Smooth muscle cell (in vitro differentiated cells): ENCODE data around the gene AHI1. TPM values are rescaled to one million over a fixed set of nuclear protein-coding genes. Genes with fewer than 3 reads are reported as not detected.

Source experiments
- DNase-seq: peaks from one replicate; lab custom pipeline; 2025; ENCODE audit not compliant: unreplicated experiment; lab: John Stamatoyannopoulos, UW
- H2AFZ ChIP-seq: fragments of 200-600 bp; sonication (generic); 2 replicates; pipeline ENCODE4 v1.6.0; 2016; ENCODE audit warnings: antibody characterized with exemption, low read depth, mild to moderate bottlenecking
- H3F3A ChIP-seq: fragments of 200-600 bp; sonication (generic); 2 replicates; pipeline ENCODE4 v1.6.0; 2017; ENCODE audit warnings: antibody characterized with exemption, low read depth
- H3K27ac ChIP-seq: fragments of 200-600 bp; sonication (generic); 2 replicates; pipeline ENCODE4 v1.5.1; 2016; ENCODE audit warnings: low read depth, mild to moderate bottlenecking
- H3K27me3 ChIP-seq: fragments of 200-600 bp; sonication (generic); 2 replicates; pipeline ENCODE4 v1.6.1; 2016; ENCODE audit warnings: low read depth, mild to moderate bottlenecking
- H3K36me3 ChIP-seq: fragments of 200-600 bp; sonication (generic); 2 replicates; pipeline ENCODE4 v1.5.1; 2016; ENCODE audit warnings: low read depth
- H3K4me1 ChIP-seq: fragments of 200-600 bp; sonication (generic); 2 replicates; pipeline ENCODE4 v1.5.1; 2016; ENCODE audit warnings: low read depth
- H3K4me2 ChIP-seq: fragments of 200-600 bp; sonication (generic); 2 replicates; pipeline ENCODE4 v1.6.0; 2016; ENCODE audit warnings: mild to moderate bottlenecking
- H3K4me3 ChIP-seq: fragments of 200-600 bp; sonication (generic); 2 replicates; pipeline ENCODE4 v1.5.1; 2016; ENCODE audit warnings: mild to moderate bottlenecking
- H3K79me2 ChIP-seq: fragments of 200-600 bp; sonication (generic); 2 replicates; pipeline ENCODE4 v1.6.0; 2016; ENCODE audit warnings: low read depth, mild to moderate bottlenecking
- H3K9ac ChIP-seq: fragments of 200-600 bp; sonication (generic); 2 replicates; pipeline ENCODE4 v1.6.0; 2016; ENCODE audit warnings: low read depth
- H3K9me3 ChIP-seq: fragments of 200-600 bp; sonication (generic); replicated peaks from 2 replicates; pipeline ENCODE4 v1.5.1; 2016; ENCODE audit warnings: low read depth
- H4K20me1 ChIP-seq: fragments of 200-600 bp; sonication (generic); 2 replicates; pipeline ENCODE4 v1.6.0; 2016; ENCODE audit warnings: low read depth
- CTCF ChIP-seq: fragments of 200-600 bp; sonication (generic); IDR thresholded peaks from 2 replicates; pipeline ENCODE4 v1.5.1; 2017; ENCODE audit warnings: borderline replicate concordance, mild to moderate bottlenecking, antibody characterized with exemption; ENCODE audit not compliant: insufficient read depth, poor library complexity, severe bottlenecking
- whole genome bisulfite sequencing: methylation state at CpG from one replicate; pipeline ENCODE4 v1.1.7; 2016; ENCODE audit warnings: low lambda C conversion rate; 5-methylcytosine and 5-hydroxymethylcytosine counted together
- polyA plus RNA-seq: library from polyadenylated mRNA; unstranded; fragments of >200 nt; fragmentation: Nextera tagmentation; extraction: Ambion mirVana; gene quantifications from 2 replicates; pipeline ENCODE4 v1.2.1, GENCODE V29; 2016
- total RNA-seq: library from RNA; depleted of rRNA; stranded (reverse); fragments of >200 nt; gene quantifications from 2 replicates; pipeline ENCODE4 v1.2.3, GENCODE V29; 2014

Gene AHI1
- total and polyA plus RNA-seq, 2 experiments from 2014 or later = 16.0 to 18.8 TPM

GRCh38 chr6:135328136-135328535 lies 169.4 kb downstream of the AHI1 start:
- no peak for DNase-seq
- Histone ChIP-seq H3K9ac (no peak overlapping the region), H3K27me3 (no peaks in the 10 kb centered on the region), H2AFZ (no peak overlapping the region), H3K79me2 (no peaks in the 10 kb centered on the region), H3K9me3 (no peaks in the 10 kb centered on the region), H3K4me1 (no peaks in the 10 kb centered on the region), H3K4me2 (no peak overlapping the region), H3F3A (no peaks in the 10 kb centered on the region), H3K4me3 (no peak overlapping the region), H4K20me1 (no peaks in the 10 kb centered on the region), H3K27ac (no peak overlapping the region), H3K36me3 (no peaks in the 10 kb centered on the region)
- 94% methylated on average over 1 of the region's 1 CpG for WGBS
- TF ChIP-seq CTCF = no peak

GRCh38 chr6:135325624-135326424 lies 171.7 kb downstream of the AHI1 start:
- 91% methylated on average over 4 of the region's 4 CpGs for WGBS
- Histone ChIP-seq H3K27me3 (no peaks in the 10 kb centered on the region), H3K79me2 (no peaks in the 10 kb centered on the region), H3K36me3 (no peaks in the 10 kb centered on the region), H4K20me1 (no peaks in the 10 kb centered on the region), H3K9ac (no peak overlapping the region), H3K9me3 (no peaks in the 10 kb centered on the region), H3K4me2 (no peak overlapping the region), H3K4me3 (no peak overlapping the region), H3K4me1 (no peaks in the 10 kb centered on the region), H3F3A (no peaks in the 10 kb centered on the region), H3K27ac (no peak overlapping the region), H2AFZ (no peak overlapping the region)
- TF ChIP-seq CTCF = no peak
- DNase-seq = no peak

GRCh38 chr6:135324531-135324930 lies 173.0 kb downstream of the AHI1 start:
- whole genome bisulfite sequencing = 94% methylated on average over 4 of the region's 4 CpGs
- TF ChIP-seq CTCF = no peak
- DNase-seq = no peak
- no peaks in the 10 kb centered on the region for H4K20me1 ChIP-seq
- H3K36me3 ChIP-seq = no peaks in the 10 kb centered on the region
- H3K9me3 ChIP-seq = no peaks in the 10 kb centered on the region
- H3K4me1 ChIP-seq = no peaks in the 10 kb centered on the region
- H3K79me2 ChIP-seq = no peaks in the 10 kb centered on the region
- no peak overlapping the region for H3K4me3 ChIP-seq
- H3K4me2 ChIP-seq = no peak overlapping the region
- no peaks in the 10 kb centered on the region for H3F3A ChIP-seq
- no peak overlapping the region for H3K9ac ChIP-seq
- no peak overlapping the region for H2AFZ ChIP-seq
- no peaks in the 10 kb centered on the region for H3K27me3 ChIP-seq
- H3K27ac ChIP-seq = no peak overlapping the region

GRCh38 chr6:135323979-135324378 lies 173.6 kb downstream of the AHI1 start:
- Histone ChIP-seq H3K4me1 (no peaks in the 10 kb centered on the region), H3K4me3 (no peak overlapping the region), H3K79me2 (no peaks in the 10 kb centered on the region), H3K9ac (no peak overlapping the region), H3K27ac (no peak overlapping the region), H4K20me1 (no peaks in the 10 kb centered on the region), H3F3A (no peaks in the 10 kb centered on the region), H3K27me3 (no peaks in the 10 kb centered on the region), H3K36me3 (no peaks in the 10 kb centered on the region), H3K4me2 (no peak overlapping the region), H3K9me3 (no peaks in the 10 kb centered on the region), H2AFZ (no peak overlapping the region)
- 79% methylated on average over 2 of the region's 2 CpGs for WGBS
- no peak for TF ChIP-seq CTCF
- no peak for DNase-seq
